ENCODE results near the gene GULP1.

The GULP1 gene

GRCh38 chr2:188327518-188328213 is 36.0 kb downstream of the GULP1 start:
- TF ChIP-seq, protein P1, sequence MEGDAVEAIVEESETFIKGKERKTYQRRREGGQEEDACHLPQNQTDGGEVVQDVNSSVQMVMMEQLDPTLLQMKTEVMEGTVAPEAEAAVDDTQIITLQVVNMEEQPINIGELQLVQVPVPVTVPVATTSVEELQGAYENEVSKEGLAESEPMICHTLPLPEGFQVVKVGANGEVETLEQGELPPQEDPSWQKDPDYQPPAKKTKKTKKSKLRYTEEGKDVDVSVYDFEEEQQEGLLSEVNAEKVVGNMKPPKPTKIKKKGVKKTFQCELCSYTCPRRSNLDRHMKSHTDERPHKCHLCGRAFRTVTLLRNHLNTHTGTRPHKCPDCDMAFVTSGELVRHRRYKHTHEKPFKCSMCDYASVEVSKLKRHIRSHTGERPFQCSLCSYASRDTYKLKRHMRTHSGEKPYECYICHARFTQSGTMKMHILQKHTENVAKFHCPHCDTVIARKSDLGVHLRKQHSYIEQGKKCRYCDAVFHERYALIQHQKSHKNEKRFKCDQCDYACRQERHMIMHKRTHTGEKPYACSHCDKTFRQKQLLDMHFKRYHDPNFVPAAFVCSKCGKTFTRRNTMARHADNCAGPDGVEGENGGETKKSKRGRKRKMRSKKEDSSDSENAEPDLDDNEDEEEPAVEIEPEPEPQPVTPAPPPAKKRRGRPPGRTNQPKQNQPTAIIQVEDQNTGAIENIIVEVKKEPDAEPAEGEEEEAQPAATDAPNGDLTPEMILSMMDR (IDR thresholded peaks at IDR 0.05; ENCODE audit: low read depth, low read length), result no peak
- in situ Hi-C loops (cut with HindIII; ENCODE audit: low sequenced_read_pairs), result no loop called here
- no peak overlapping the region for H3K4me3 ChIP-seq (ENCODE audit: low read depth, low read length)
- DNase-seq (ENCODE audit: low read depth, low spot score), result no peak

DNA sequence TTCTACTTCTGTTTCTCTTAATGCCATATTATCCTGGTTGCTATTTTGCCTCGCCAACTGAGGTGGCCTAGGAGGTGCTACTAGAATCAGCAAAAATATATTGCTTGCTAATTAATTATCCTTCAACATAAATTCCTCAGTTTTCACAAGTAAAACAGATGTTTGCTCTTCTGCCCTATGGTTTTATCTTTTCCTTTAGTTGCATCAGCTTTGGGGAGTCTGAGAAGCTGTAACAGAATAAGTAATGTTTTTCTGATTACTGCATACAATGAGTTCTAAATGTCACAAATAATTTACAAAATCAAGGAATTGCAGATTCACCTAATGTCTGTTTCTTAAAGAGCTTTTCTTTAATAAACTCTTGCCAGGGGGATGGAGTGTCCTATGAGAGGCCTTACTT is 36.7 kb downstream of the GULP1 start:
- in situ Hi-C loops (cut with HindIII; ENCODE audit: low sequenced_read_pairs), result no loop called here
- H3K4me3 ChIP-seq (ENCODE audit: low read depth, low read length), result no peak overlapping the region
- DNase-seq (ENCODE audit: low read depth, low spot score), result no peak
- TF ChIP-seq, protein P1 (IDR thresholded peaks at IDR 0.05; ENCODE audit: low read depth, low read length), result no peak

DNA sequence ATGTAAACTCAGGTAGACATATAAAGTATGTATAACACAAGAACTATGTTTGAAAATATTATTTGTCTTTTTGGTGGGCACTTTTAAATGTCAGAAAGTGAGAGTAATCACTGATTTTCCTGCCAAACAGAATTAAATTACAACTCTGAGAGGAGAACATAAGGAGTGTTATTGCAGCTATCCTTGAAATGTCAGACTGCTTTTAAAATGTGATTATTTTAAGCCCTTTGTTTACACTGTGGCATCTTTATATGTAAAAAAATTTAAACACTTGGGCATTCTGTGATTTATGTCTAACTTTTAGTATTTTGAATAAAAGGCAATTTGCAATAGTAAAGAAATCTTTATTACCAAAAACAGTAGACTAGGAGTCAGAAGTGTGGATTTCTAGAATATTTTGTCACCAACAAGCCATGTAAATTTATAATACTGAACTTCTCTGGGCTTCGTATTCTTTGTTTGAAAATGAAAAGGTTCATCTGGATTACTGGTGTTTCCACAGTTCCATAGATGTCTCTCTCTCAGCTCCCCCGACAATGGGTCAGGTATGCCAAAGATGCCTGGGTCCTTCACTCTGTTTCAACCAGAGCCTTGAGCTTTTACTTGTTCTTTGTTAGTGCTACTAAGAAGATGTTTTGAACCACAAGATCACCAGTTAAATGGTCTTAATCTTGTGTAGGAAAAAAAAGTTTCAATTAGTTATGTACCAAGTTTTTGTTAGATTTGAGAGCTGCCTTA is 38.8 kb downstream of the GULP1 start:
- DNase-seq (ENCODE audit: low read depth, low spot score), result no peak
- in situ Hi-C loops (cut with HindIII; ENCODE audit: low sequenced_read_pairs), result no loop called here
- TF ChIP-seq, protein P1 (IDR thresholded peaks at IDR 0.05; ENCODE audit: low read depth, low read length), result no peak
- no peak overlapping the region for H3K4me3 ChIP-seq (ENCODE audit: low read depth, low read length)

GRCh38 chr2:188332619-188333018 is 40.9 kb downstream of the GULP1 start:
- in situ Hi-C loops (cut with HindIII; ENCODE audit: low sequenced_read_pairs), result no loop called here
- TF ChIP-seq, protein P1 (IDR thresholded peaks at IDR 0.05; ENCODE audit: low read depth, low read length), result no peak
- DNase-seq (ENCODE audit: low read depth, low spot score), result no peak
- no peak overlapping the region for H3K4me3 ChIP-seq (ENCODE audit: low read depth, low read length)

- no peak overlapping the region for H3K4me3 ChIP-seq (ENCODE audit: low read depth, low read length)
- in situ Hi-C loops (cut with HindIII; ENCODE audit: low sequenced_read_pairs), result no loop called here
- TF ChIP-seq, protein P1 (IDR thresholded peaks at IDR 0.05; ENCODE audit: low read depth, low read length), result no peak
- no peak for DNase-seq (ENCODE audit: low read depth, low spot score)
These were observed 42.3 kb downstream of the GULP1 start for GRCh38 chr2:188333751-188334524.

DNA sequence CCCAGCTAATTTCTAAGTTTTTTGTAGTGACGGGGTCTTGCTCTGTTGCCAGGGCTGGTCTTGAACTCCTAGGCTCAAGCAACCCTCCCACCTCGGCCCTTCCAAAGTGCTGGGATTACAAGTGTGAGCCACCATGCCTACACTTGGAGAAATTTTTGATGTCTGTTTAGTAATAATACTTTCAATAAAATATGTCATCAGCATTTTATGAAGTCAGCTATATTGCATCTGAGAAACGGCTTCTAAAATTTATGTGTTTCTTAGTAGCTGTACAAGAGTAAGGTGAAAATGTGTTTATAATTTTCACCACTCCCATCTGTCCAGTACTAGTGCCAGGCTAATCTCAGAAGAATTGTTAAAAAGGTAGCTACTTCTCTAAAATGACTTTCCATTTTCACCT is 46.8 kb downstream of the GULP1 start:
- in situ Hi-C loops (cut with HindIII; ENCODE audit: low sequenced_read_pairs), result no loop called here
- no peak for DNase-seq (ENCODE audit: low read depth, low spot score)
- no peak overlapping the region for H3K4me3 ChIP-seq (ENCODE audit: low read depth, low read length)
- TF ChIP-seq, protein P1 (IDR thresholded peaks at IDR 0.05; ENCODE audit: low read depth, low read length), result no peak
